BJ (cell line): ENCODE measurements around the gene ATP2C2. TPM values are rescaled to one million over a fixed set of nuclear protein-coding genes. Genes with fewer than 3 reads are reported as not detected.

Experiments
- CTCF ChIA-PET: fragments of 350-600 bp; formaldehyde crosslinking; extraction: SDS; loops from one replicate; lab custom pipeline; 2021; ENCODE audit warnings: antibody characterized with exemption, inconsistent platforms; lab: Yijun Ruan, JAX
- POLR2A ChIA-PET: fragments of 300-600 bp; sonication (Branson Sonifier 250); formaldehyde crosslinking; extraction: SDS; loops from one replicate; lab custom pipeline; 2021; ENCODE audit warnings: antibody characterized with exemption; lab: Charles Lee
- DNase-seq: peaks from one replicate; pipeline ENCODE4 v3.0.0-alpha.2; 2011; ENCODE audit warnings: low read depth
- H3K27me3 ChIP-seq: 2 replicates; pipeline ENCODE4 v1.6.0; 2011; ENCODE audit warnings: low read length; ENCODE audit not compliant: control insufficient read depth, insufficient read depth
- H3K36me3 ChIP-seq: 2 replicates; pipeline ENCODE4 v1.5.1; 2011; ENCODE audit warnings: low read length; ENCODE audit not compliant: control insufficient read depth, insufficient read depth
- H3K4me3 ChIP-seq: 2 replicates; pipeline ENCODE4 v1.5.1; 2011; ENCODE audit warnings: low read depth, mild to moderate bottlenecking, control low read depth, low read length
- polyA plus RNA-seq: library from polyadenylated mRNA; depleted of rRNA; stranded (reverse); fragments of >200 nt; gene quantifications from 2 replicates; pipeline ENCODE4 v1.2.3, GENCODE V29; 2011
- TF ChIP-seq, protein P1 (sequence below): IDR thresholded peaks from 2 replicates; pipeline ENCODE4 v1.5.1; 2011; ENCODE audit warnings: low read depth, mild to moderate bottlenecking, control low read depth, inconsistent platforms, low read length, moderate library complexity; ENCODE audit not compliant: insufficient read depth

ATP2C2 gene
- polyA plus RNA-seq, 1 experiment = not detected

DNA sequence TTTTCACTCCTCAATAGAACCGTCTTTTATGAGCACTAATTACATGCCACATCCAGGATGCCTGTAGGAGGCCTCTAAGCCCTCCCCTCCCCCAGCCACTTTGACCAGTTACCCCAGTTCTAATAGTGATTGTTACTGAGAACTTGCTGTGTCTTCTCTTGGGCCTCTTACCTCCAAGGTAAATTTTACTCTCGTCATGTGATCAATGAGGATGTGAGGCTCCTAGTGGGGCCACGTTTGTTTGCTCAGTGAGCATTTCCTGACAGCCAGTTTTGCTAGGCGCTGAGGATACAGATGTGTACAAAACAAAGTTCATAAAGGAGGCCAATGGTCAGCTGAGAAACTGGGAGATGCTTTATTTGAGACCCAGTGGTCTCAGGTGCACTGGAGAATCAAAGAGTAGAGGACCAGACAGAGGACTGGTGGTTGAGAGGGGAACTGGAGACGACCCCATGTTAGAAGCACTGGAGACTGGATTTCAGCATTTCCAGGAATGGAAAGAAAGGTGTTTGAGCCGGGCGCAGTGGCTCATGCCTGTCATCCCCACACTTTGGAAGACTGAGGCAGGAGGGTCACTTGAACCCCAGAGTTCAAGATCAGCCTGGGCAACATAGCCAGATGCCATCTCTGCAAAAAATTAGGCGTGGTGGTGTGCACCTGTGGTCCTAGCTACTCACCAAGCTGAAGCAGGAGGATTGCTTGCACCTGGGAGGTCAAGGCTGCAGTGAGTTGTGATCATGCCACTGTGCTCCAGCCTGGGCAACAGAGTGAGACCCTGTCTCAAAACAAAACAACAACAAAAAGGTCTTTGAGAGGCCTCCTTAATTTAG is 2.6 kb downstream of the ATP2C2 start:
- peaks cover 27% of the 10 kb centered on the region for H3K27me3 ChIP-seq
- POLR2A ChIA-PET = no interaction called here

GRCh38 chr16:84371553-84371865 is 3.2 kb downstream of the ATP2C2 start:
- Histone ChIP-seq H3K36me3 (no peaks in the 10 kb centered on the region), H3K27me3 (peaks cover 26% of the 10 kb centered on the region), H3K4me3 (no peak overlapping the region)
- no peak for DNase-seq
- ChIA-PET POLR2A (no interaction called here), CTCF (interaction anchor here (1.1 kb wide), 1 partner anchor 301 kb away, joined by 3 read pairs; no protein-coding TSS in a partner anchor)
- TF ChIP-seq, protein P1, sequence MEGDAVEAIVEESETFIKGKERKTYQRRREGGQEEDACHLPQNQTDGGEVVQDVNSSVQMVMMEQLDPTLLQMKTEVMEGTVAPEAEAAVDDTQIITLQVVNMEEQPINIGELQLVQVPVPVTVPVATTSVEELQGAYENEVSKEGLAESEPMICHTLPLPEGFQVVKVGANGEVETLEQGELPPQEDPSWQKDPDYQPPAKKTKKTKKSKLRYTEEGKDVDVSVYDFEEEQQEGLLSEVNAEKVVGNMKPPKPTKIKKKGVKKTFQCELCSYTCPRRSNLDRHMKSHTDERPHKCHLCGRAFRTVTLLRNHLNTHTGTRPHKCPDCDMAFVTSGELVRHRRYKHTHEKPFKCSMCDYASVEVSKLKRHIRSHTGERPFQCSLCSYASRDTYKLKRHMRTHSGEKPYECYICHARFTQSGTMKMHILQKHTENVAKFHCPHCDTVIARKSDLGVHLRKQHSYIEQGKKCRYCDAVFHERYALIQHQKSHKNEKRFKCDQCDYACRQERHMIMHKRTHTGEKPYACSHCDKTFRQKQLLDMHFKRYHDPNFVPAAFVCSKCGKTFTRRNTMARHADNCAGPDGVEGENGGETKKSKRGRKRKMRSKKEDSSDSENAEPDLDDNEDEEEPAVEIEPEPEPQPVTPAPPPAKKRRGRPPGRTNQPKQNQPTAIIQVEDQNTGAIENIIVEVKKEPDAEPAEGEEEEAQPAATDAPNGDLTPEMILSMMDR = no peak

More for the DNA sequence above, 2.6 kb downstream of the ATP2C2 start:
- TF ChIP-seq, protein P1 = no peak
- Histone ChIP-seq H3K36me3 (no peaks in the 10 kb centered on the region), H3K4me3 (no peak overlapping the region)
- no peak for DNase-seq
- CTCF ChIA-PET = interaction anchor here (1.1 kb wide), 1 partner anchor 301 kb away, joined by 3 read pairs; no protein-coding TSS in a partner anchor

DNA sequence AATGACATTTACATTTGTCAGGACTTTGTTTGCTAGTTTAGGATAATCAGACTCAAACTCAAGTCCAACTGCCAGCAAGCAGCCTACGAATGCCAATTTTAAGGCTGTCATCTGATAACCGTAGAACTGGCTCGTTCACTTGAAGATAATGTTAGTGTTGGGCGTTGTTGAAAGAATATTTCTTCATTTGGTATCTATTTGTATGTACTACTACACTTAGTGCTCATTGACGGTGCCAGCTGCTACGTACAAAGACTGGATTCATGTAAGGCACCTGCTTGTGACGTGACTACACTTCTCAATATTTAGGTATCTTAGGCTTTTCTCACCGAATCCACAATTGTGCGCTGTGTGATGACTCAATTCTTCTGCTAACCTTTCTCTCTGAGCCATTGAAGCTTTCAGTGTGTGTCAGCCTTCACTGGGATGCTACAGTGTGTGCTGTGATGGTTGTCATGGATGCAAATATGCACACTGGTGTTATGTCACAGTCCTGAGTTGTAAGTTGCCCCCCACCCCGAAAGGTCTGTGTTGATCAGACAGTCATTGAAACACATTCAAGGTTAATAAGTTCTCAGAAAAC is 5.7 kb downstream of the ATP2C2 start:
- CTCF ChIA-PET = no interaction called here
- no peak for DNase-seq

DNA sequence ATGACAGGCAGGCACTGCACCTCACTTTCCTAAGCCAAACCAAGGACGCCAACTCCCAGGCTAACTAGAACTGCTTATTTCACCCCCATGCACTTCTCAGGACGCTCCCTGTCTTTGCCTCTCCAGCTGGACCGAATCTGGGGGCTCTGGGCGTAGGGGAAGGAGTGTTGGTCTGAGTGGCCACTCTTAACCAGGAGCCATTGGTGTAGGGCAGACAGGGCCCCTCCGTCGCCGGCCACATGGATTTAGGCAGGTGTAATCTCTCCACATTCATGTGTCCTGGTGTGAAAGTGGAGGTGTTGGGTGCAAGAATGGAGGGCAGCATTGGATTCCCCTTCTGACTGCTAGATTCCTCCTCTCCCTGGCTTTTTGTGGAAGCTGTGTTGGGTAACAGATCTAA is 9.8 kb downstream of the ATP2C2 start:
- POLR2A ChIA-PET = no interaction called here
- no peak for DNase-seq
- TF ChIP-seq, protein P1 = no peak
- CTCF ChIA-PET = interaction anchor here (0.6 kb wide), 1 partner anchor 19 kb away, joined by 3 read pairs; no protein-coding TSS in a partner anchor
- no peaks in the 10 kb centered on the region for H3K36me3 ChIP-seq
- no peak overlapping the region for H3K4me3 ChIP-seq
- peaks cover 8% of the 10 kb centered on the region; the same call in 1 of the 2 replicates for H3K27me3 ChIP-seq

More for the DNA sequence above, 5.7 kb downstream of the ATP2C2 start:
- Histone ChIP-seq H3K27me3 (peaks cover 19% of the 10 kb centered on the region), H3K4me3 (no peak overlapping the region), H3K36me3 (no peaks in the 10 kb centered on the region)
- TF ChIP-seq, protein P1 = no peak
- POLR2A ChIA-PET = no interaction called here

- ChIA-PET POLR2A (no interaction called here), CTCF (no interaction called here)
- TF ChIP-seq, protein P1 = no peak
- H3K27me3 ChIP-seq = peaks cover 8% of the 10 kb centered on the region; the same call in 1 of the 2 replicates
- H3K4me3 ChIP-seq = no peak overlapping the region
- no peaks in the 10 kb centered on the region for H3K36me3 ChIP-seq
- no peak for DNase-seq
Measured at GRCh38 chr16:84378567-84378966, 10.2 kb downstream of the ATP2C2 start.
